PFSK-1 (cell line): ENCODE data around the gene TMEM252.

Experiments used
- FOXP2 ChIP-seq: optimal IDR thresholded peaks from 2 replicates; pipeline ENCODE3; 2011; ENCODE audit warnings: borderline replicate concordance, control low read depth, inconsistent platforms; ENCODE audit not compliant: insufficient read depth; ENCODE audit errors: extremely low read length, extremely low read depth
- POLR2AphosphoS5 ChIP-seq: IDR thresholded peaks from 2 replicates; pipeline ENCODE4 v1.6.1; 2012; ENCODE audit warnings: low read depth, mild to moderate bottlenecking, control low read depth, low read length, moderate library complexity
- SIN3A ChIP-seq: IDR thresholded peaks from 2 replicates; pipeline ENCODE4 v1.6.1; 2012; ENCODE audit warnings: mild to moderate bottlenecking, low read length, moderate library complexity, borderline replicate concordance; ENCODE audit not compliant: insufficient read depth
- TAF1 ChIP-seq: IDR thresholded peaks from 2 replicates; pipeline ENCODE4 v1.6.1; 2012; ENCODE audit warnings: low read length, control low read depth, borderline replicate concordance; ENCODE audit not compliant: insufficient read depth
- TF ChIP-seq, protein P1 (sequence below), 2 experiments: IDR thresholded peaks; 2 replicates each; pipeline versions ENCODE4 v1.6.1 to v1.8.0; 2011 to 2012; ENCODE audit warnings: low read depth in 2 of 2, low read length in 2 of 2, control low read depth in 1 of 2, inconsistent platforms in 1 of 2, mild to moderate bottlenecking in 1 of 2, moderate library complexity in 1 of 2; ENCODE audit not compliant: insufficient read depth in 1 of 2

The TMEM252 gene

GRCh38 chr9:68509689-68510088 is 31.0 kb downstream of the TMEM252 start:
- TF ChIP-seq TAF1 (no peak), POLR2AphosphoS5 (no peak), FOXP2 (no peak)
- TF ChIP-seq, protein P1, sequence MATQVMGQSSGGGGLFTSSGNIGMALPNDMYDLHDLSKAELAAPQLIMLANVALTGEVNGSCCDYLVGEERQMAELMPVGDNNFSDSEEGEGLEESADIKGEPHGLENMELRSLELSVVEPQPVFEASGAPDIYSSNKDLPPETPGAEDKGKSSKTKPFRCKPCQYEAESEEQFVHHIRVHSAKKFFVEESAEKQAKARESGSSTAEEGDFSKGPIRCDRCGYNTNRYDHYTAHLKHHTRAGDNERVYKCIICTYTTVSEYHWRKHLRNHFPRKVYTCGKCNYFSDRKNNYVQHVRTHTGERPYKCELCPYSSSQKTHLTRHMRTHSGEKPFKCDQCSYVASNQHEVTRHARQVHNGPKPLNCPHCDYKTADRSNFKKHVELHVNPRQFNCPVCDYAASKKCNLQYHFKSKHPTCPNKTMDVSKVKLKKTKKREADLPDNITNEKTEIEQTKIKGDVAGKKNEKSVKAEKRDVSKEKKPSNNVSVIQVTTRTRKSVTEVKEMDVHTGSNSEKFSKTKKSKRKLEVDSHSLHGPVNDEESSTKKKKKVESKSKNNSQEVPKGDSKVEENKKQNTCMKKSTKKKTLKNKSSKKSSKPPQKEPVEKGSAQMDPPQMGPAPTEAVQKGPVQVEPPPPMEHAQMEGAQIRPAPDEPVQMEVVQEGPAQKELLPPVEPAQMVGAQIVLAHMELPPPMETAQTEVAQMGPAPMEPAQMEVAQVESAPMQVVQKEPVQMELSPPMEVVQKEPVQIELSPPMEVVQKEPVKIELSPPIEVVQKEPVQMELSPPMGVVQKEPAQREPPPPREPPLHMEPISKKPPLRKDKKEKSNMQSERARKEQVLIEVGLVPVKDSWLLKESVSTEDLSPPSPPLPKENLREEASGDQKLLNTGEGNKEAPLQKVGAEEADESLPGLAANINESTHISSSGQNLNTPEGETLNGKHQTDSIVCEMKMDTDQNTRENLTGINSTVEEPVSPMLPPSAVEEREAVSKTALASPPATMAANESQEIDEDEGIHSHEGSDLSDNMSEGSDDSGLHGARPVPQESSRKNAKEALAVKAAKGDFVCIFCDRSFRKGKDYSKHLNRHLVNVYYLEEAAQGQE (IDR thresholded peaks at IDR 0.05; ENCODE audit: insufficient read depth in 1 of 2, low read depth in 2 of 2, low read length in 2 of 2): no peak

DNA sequence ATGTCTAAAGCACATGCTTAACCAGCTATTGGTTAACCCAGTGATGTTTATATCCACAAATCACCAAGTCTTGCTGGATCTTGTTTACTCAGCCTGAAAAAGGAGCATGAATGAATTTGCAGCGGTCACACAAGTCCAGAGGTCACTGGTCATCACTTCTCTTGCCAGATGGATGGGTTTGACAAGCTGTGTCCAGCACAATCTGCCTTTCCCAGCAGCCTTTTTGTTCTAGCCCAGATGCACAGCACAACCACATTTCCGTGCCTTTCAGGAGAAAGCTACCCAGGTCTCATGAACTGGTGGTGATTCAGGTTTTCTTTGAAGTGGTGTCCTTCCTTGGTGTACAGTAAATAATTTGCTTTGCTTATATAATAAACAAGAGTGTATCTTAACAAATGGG is 32.1 kb downstream of the TMEM252 start:
- no peak for TF ChIP-seq TAF1
- no peak for TF ChIP-seq SIN3A
- TF ChIP-seq FOXP2: no peak
- no peak for TF ChIP-seq POLR2AphosphoS5
- TF ChIP-seq, protein P1 (IDR thresholded peaks at IDR 0.05; ENCODE audit: insufficient read depth in 1 of 2, low read depth in 2 of 2, low read length in 2 of 2): no peak

DNA sequence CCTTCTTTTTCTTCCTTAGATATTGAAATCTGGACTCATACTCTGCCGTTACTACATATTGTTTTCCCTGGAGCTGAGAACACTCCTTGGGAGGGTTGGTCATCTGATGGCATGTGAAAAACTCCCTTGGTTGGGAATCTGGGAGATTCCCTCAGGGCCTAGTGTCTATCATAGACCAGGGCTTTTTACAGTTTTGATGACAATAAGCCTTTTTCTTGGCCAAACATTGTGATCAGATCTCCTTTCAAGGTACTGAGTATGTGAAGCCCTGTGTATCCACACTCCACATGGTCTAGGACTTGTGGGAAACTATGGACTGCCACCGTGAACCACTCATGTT is 32.9 kb downstream of the TMEM252 start:
- no peak for TF ChIP-seq FOXP2

GRCh38 chr9:68507130-68507805 is 33.4 kb downstream of the TMEM252 start:
- TF ChIP-seq POLR2AphosphoS5: no peak
- TF ChIP-seq FOXP2: no peak
- TF ChIP-seq, protein P1 (IDR thresholded peaks at IDR 0.05; ENCODE audit: insufficient read depth in 1 of 2, low read depth in 2 of 2, low read length in 2 of 2): no peak
- TF ChIP-seq SIN3A: no peak
- TF ChIP-seq TAF1: no peak

DNA sequence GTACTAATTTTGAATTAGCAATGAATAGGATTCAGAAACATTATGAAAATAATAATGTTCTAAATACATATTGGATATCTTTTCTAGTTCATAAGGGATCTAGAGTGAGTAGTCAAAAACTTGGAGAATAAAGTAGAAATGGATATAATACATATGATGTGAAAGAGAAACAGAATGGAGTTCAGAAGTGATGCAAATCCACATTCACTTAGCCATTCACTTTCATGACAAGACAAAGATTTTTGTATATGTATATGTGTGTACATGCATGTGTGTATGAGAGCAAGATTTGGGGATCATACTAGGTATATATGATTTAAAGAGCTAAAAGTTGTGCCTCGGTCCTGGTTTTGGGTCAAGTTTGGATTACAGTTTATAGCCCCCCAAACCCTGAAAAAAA is 34.1 kb downstream of the TMEM252 start:
- TF ChIP-seq, protein P1 (IDR thresholded peaks at IDR 0.05; ENCODE audit: insufficient read depth in 1 of 2, low read depth in 2 of 2, low read length in 2 of 2): no peak
